ENCODE measurements around the gene AIRE.

Gene AIRE

DNA sequence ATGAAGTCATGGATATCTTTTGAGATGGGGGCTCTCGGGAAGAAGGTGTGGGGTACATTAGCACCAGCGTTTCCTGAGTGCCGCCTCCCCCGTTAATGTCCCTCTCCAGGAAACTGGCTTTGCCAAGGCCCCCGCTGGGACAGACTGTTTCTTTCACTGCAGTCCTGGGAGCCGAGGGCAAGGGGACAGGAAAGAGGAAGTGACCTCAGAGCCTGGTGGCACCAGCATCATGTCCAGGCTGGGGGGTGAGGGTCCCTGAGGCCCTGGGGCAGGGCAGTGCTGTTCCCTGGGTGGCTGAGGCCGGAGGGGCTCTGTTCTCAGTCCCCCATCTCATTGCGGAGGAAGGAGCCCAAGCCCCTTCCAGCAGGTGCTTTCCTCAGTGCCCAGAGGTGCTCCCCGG, 20.0 kb downstream of the AIRE start:
- no peak for DNase-seq (ENCODE audit: low spot score)

DNA sequence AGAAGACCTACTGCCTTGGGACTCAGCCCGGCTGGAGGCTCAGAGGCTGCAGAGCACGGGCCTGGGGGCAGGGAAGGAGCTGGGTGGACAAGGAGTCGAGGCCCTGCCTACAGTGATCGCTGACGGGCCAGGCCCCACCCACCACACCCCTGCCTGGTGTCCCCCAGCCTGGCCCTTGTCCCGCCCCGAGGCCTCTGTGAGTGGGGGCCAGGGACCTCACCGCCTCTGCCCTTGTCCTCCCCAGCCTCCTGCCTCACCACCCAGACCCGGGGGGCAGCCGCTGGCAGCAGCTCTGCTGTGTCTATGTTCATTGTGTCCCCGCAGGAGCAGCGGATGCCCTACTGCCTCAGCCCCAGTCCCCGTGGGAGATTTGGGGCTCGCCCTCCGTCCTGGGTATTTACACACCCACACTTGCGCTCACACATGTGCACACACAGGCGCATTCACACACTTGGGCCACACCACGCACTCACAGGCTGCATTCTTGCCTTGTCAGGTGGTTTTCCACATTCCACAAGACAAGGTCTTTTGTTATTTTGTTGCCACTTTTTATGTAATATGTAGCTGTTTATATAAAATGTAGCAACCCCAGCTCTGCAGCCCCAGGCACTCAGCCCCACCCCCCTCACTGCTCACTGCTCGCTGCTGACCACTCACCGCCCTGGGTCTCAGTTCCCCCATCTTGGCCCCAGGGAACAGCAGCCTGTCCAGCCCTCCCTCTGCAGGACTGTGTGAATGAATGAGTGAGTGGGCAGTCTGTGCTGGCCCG, 21.4 kb downstream of the AIRE start:
- DNase-seq (ENCODE audit: low spot score), result no peak

- DNase-seq (ENCODE audit: low spot score), result no peak
Measured at GRCh38 chr21:44310628-44311507, 25.2 kb downstream of the AIRE start.

GRCh38 chr21:44312089-44312488, 26.4 kb downstream of the AIRE start:
- DNase-seq (ENCODE audit: low spot score), result no peak

DNA sequence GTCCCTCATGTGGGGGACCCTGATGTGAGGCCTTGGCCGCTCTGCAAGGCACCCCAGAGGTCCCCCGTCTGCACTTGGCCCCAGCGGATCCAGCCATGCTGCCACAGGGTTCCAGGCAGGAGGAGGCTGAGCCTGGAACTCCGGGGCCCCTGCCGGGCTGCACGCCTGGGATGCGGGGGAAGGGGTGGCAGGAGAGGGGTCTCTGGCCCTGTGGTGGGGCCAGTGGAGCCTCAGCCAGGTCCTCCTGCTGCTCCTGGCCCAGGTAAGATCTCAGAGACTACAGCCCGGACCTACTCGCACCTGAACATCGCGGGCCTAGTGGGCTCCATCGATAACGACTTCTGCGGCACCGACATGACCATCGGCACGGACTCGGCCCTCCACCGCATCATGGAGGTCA, 27.0 kb downstream of the AIRE start:
- DNase-seq (ENCODE audit: low spot score), result no peak

- DNase-seq (ENCODE audit: low spot score), result no peak
Measured at GRCh38 chr21:44313451-44313850, 27.8 kb downstream of the AIRE start.

DNA sequence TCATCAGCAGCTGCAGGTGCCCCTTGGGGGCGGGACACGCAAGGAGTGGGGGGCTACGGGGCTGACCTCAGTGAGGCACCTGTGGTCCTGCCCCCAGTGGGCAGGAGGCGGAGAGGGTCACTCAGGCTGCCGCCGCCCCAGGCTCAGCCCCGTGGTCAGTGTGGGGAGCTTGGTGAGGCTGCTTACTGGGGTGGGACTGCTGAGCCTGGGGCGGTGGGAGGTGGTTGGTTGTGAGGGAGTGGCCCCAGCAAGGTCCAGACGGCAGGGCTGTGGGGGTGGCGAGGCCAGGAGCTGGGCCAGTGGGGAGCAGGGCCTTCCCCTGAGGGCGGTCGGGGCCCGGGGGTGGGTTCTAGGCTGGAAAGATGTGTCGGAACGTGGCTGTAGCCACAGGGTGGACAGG, 28.5 kb downstream of the AIRE start:
- DNase-seq (ENCODE audit: low spot score), result no peak

- no peak for DNase-seq (ENCODE audit: low spot score)
Measured at GRCh38 chr21:44314561-44314960, 28.9 kb downstream of the AIRE start.

DNA sequence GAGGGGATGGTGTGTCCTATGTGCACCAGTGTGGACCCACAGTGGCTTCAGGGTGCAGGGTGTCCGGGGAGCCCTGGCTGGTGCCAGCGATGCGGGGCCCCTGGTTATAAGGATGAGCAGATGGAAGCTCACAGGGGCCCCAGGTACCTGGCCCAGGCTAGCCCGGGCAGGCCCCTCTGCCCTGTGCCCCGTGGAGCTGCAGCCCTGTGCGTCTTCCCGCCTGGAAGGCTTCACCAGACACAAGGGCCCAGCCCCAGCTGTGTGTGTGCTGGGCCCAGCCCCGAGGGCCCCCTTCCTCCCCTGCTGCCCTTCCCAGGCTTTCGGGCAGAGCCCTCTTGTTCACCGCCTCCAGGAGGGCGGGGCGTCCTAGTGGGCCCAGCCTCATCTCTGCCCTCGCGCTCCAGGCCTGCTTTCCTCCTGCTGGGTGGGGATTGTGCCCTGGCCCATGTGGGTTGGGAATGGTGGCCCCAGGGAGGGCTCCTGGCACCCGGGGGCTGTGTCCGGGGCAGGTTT, 30.1 kb downstream of the AIRE start:
- DNase-seq (ENCODE audit: low spot score), result no peak

DNA sequence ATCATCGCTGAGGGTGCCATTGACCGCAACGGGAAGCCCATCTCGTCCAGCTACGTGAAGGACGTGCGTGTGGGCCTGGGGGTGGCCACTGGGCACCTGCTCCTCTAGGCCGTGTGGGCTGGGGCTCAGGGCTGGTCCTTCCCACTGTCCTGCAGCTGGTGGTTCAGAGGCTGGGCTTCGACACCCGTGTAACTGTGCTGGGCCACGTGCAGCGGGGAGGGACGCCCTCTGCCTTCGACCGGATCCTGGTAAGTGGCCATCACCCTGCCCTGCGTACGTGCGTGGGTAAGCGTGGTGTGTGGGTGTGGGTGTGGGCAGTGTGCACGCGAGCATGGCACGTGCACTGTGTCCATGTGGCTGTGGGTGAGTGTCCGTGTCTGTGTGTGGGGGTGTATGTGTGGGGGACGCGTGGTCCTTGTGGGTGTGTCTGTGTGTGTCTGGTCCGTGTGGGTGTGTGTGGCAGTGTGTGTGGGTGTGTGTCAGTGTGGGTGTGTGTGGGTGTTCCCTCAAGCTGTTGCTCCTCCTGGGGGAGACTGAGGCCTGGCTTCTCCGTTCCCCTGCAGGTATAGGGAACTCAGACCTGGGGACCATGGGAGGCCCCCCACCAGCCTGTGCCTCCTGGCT, 30.7 kb downstream of the AIRE start:
- no peak for DNase-seq (ENCODE audit: low spot score)

GRCh38 chr21:44317241-44317782, 31.6 kb downstream of the AIRE start:
- DNase-seq (ENCODE audit: low spot score), result no peak

GRCh38 chr21:44317871-44318270, 32.2 kb downstream of the AIRE start:
- DNase-seq (ENCODE audit: low spot score), result no peak

- no peak for DNase-seq (ENCODE audit: low spot score)
Measured at GRCh38 chr21:44318489-44319285, 33.0 kb downstream of the AIRE start.

- no peak for DNase-seq (ENCODE audit: low spot score)
Measured at GRCh38 chr21:44319407-44320065, 33.9 kb downstream of the AIRE start.

- no peak for DNase-seq (ENCODE audit: low spot score)
Measured at GRCh38 chr21:44320847-44321246, 35.2 kb downstream of the AIRE start.

GRCh38 chr21:44321846-44322450, 36.3 kb downstream of the AIRE start:
- DNase-seq (ENCODE audit: low spot score), result no peak

- DNase-seq (ENCODE audit: low spot score), result no peak
Measured at GRCh38 chr21:44322621-44323325, 37.1 kb downstream of the AIRE start.

GRCh38 chr21:44323591-44323990, 37.9 kb downstream of the AIRE start:
- no peak for DNase-seq (ENCODE audit: low spot score)

GRCh38 chr21:44324106-44324853, 38.6 kb downstream of the AIRE start:
- no peak for DNase-seq (ENCODE audit: low spot score)

Measured in AG08395 (cell line).